Skeletal muscle satellite cell (primary cell): Measurements from ENCODE around the gene SLC39A7.

Experiments used
- H3K27me3 ChIP-seq: 2 replicates; pipeline ENCODE4 v1.7.0; 2013; ENCODE audit warnings: low read length; ENCODE audit not compliant: control insufficient read depth, insufficient read depth
- H3K36me3 ChIP-seq: 2 replicates; pipeline ENCODE4 v1.7.0; 2013; ENCODE audit warnings: mild to moderate bottlenecking, control low read depth, low read length; ENCODE audit not compliant: insufficient read depth
- H3K4me1 ChIP-seq: 2 replicates; pipeline ENCODE4 v1.7.0; 2013; ENCODE audit warnings: low read length; ENCODE audit not compliant: control insufficient read depth, insufficient read depth
- H3K4me2 ChIP-seq: 2 replicates; pipeline ENCODE4 v1.7.0; 2013; ENCODE audit warnings: mild to moderate bottlenecking, low read length
- H3K4me3 ChIP-seq: 2 replicates; pipeline ENCODE4 v1.7.0; 2013; ENCODE audit warnings: low read length
- H3K9ac ChIP-seq: 2 replicates; pipeline ENCODE4 v1.7.0; 2013; ENCODE audit warnings: mild to moderate bottlenecking, low read depth, low read length, moderate library complexity
- H3K9me3 ChIP-seq: replicated peaks from 2 replicates; pipeline ENCODE4 v1.7.0; 2013; ENCODE audit warnings: mild to moderate bottlenecking, control low read depth, low read length

Gene SLC39A7

DNA sequence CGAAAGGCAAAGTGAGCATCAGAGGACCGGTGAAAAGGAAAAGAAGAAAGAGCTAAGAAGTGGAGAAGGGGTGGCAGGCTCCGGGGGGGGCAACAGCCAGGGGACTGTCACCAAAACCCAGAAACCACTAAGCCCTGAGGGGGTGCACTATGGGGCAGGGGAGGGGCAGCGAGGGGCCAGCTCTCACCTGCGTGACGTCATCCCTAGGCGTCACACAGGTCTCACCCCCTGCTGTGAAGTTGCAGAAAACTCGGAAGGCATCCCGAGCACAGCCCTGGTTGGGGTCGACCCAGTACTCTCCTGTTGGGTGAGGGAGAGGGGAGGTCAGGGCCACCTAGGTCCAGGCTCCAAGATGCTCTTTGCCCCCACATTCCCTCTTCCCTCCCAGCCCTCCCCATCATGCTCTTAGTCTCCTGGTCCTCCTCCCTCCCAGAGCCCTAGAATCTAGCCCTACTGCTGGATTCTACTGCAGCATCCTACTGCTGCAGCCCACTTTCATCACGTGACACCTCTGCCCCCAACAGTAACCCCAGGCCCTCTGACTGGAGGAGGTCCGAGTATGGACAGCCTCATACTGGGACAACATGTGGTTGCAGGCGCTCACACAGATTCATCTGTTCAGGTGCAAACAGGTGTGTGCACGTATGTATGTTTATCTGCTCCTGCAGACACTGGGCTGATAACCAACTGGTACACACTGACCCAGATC lies 35.8 kb upstream of the SLC39A7 start:
- no peak overlapping the region for H3K4me2 ChIP-seq
- no peak overlapping the region for H3K9ac ChIP-seq
- H3K36me3 ChIP-seq: no peaks in the 10 kb centered on the region
- H3K4me3 ChIP-seq: no peak overlapping the region
- H3K9me3 ChIP-seq: no peaks in the 10 kb centered on the region
- H3K27me3 ChIP-seq: peaks cover 12% of the 10 kb centered on the region
- peaks cover 17% of the 10 kb centered on the region for H3K4me1 ChIP-seq

DNA sequence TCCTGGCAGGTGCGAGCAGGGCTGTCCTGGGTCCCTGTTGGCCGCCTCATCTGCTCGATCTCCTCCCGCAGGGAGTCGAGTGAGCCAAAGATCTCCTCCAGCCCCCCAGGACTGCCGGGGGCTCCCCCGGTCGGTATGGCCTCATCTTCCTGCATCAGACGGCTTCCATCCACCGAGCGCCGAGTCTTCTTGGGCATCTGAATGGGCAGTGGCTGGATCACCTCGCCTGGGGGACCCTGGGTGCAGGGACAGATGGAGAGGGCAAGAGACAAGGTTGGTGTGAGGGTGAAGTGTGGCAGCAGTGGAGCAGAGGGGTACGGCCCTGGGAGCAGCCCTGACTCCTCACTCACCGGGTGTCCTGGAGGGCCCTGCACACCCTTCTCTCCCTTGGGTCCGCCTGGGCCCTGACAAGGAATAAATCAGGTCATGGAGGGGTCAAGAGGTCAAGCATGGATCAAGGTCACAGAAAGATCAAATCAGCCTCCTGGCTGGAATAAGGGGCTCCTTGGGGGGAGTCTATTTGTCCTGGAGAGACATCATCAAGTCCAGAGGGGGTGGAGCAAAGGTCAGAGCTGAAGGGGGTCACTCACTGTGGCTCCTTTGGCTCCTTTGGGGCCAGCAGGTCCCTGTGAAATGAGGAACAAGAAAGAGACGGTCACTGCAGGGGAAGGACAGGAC lies 34.9 kb upstream of the SLC39A7 start:
- H3K9ac ChIP-seq: no peak overlapping the region
- no peak overlapping the region for H3K4me3 ChIP-seq
- peaks cover 13% of the 10 kb centered on the region for H3K4me1 ChIP-seq
- no peaks in the 10 kb centered on the region for H3K36me3 ChIP-seq
- H3K27me3 ChIP-seq: peaks cover 12% of the 10 kb centered on the region
- H3K4me2 ChIP-seq: no peak overlapping the region
- no peaks in the 10 kb centered on the region for H3K9me3 ChIP-seq

GRCh38 chr6:33166363-33166762 lies 34.3 kb upstream of the SLC39A7 start:
- Histone ChIP-seq H3K27me3 (peaks cover 12% of the 10 kb centered on the region), H3K36me3 (no peaks in the 10 kb centered on the region), H3K9ac (no peak overlapping the region), H3K9me3 (no peaks in the 10 kb centered on the region), H3K4me3 (no peak overlapping the region), H3K4me1 (peaks cover 7% of the 10 kb centered on the region), H3K4me2 (no peak overlapping the region)

DNA sequence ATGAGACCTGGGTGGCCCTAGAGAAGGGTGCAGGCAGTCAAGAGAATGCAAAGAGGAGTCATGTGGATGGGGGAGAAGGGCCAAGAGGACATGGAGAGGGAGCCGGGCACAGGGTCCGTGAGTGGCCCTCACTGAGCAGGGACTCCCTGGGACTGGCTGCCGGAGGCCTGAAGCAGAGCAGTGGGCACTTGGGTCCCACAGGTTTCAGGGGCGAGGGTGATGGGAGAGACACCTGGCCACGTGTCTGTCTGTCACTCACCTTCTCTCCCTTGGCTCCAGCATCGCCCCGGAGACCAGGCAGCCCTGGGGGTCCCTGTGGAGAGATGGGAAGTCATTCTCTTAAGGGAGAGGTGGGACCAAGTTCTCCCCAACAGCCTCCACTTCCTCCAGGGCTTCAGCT lies 33.9 kb upstream of the SLC39A7 start:
- H3K4me2 ChIP-seq: no peak overlapping the region
- no peak overlapping the region for H3K4me3 ChIP-seq
- no peaks in the 10 kb centered on the region for H3K36me3 ChIP-seq
- no peak overlapping the region for H3K9ac ChIP-seq
- peaks cover 4% of the 10 kb centered on the region for H3K4me1 ChIP-seq
- peaks cover 12% of the 10 kb centered on the region for H3K27me3 ChIP-seq
- H3K9me3 ChIP-seq: no peaks in the 10 kb centered on the region

GRCh38 chr6:33167374-33168283 lies 33.0 kb upstream of the SLC39A7 start:
- Histone ChIP-seq H3K27me3 (peaks cover 12% of the 10 kb centered on the region), H3K4me2 (no peak overlapping the region), H3K4me3 (no peak overlapping the region), H3K36me3 (no peaks in the 10 kb centered on the region), H3K9me3 (no peaks in the 10 kb centered on the region), H3K9ac (no peak overlapping the region), H3K4me1 (no peaks in the 10 kb centered on the region)

- Histone ChIP-seq H3K4me3 (no peak overlapping the region), H3K4me2 (no peak overlapping the region), H3K27me3 (peaks cover 14% of the 10 kb centered on the region), H3K9me3 (no peaks in the 10 kb centered on the region), H3K9ac (no peak overlapping the region), H3K36me3 (no peaks in the 10 kb centered on the region), H3K4me1 (no peaks in the 10 kb centered on the region)
Observed at GRCh38 chr6:33168284-33168601, 32.4 kb upstream of the SLC39A7 start.

DNA sequence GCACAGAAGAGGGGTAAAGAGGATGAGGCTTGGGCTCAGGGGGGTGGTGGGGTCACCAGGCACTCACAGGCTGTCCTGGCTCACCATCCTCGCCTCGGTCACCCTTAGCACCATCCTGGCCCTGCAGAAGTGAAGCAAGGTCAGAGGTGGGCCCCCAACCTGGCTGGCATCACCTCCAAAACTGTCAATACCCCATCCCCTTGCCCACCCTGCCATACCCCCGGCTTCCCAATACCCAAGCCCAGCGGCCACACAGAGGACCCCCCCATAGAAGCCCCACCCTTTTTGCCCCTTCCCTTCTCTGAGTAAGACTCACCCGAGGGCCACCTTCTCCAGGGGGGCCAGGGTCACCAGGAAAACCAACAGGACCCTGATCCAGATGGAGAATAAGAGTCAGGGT lies 32.0 kb upstream of the SLC39A7 start:
- H3K4me3 ChIP-seq: no peak overlapping the region
- H3K36me3 ChIP-seq: no peaks in the 10 kb centered on the region
- no peak overlapping the region for H3K9ac ChIP-seq
- peaks cover 18% of the 10 kb centered on the region for H3K27me3 ChIP-seq
- H3K4me2 ChIP-seq: no peak overlapping the region
- H3K4me1 ChIP-seq: no peaks in the 10 kb centered on the region
- no peaks in the 10 kb centered on the region for H3K9me3 ChIP-seq

- no peak overlapping the region for H3K4me2 ChIP-seq
- H3K36me3 ChIP-seq: no peaks in the 10 kb centered on the region
- H3K27me3 ChIP-seq: peaks cover 10% of the 10 kb centered on the region
- no peaks in the 10 kb centered on the region for H3K4me1 ChIP-seq
- H3K4me3 ChIP-seq: no peak overlapping the region
- H3K9ac ChIP-seq: no peak overlapping the region
- no peaks in the 10 kb centered on the region for H3K9me3 ChIP-seq
Observed at GRCh38 chr6:33169291-33170175, 31.1 kb upstream of the SLC39A7 start.

GRCh38 chr6:33170176-33171015 lies 30.3 kb upstream of the SLC39A7 start:
- H3K36me3 ChIP-seq: no peaks in the 10 kb centered on the region
- H3K9me3 ChIP-seq: no peaks in the 10 kb centered on the region
- H3K4me3 ChIP-seq: no peak overlapping the region
- no peak overlapping the region for H3K9ac ChIP-seq
- no peak overlapping the region for H3K4me2 ChIP-seq
- peaks cover 10% of the 10 kb centered on the region for H3K27me3 ChIP-seq
- H3K4me1 ChIP-seq: no peaks in the 10 kb centered on the region

GRCh38 chr6:33171016-33171879 lies 29.4 kb upstream of the SLC39A7 start:
- Histone ChIP-seq H3K27me3 (peaks cover 13% of the 10 kb centered on the region), H3K4me2 (no peak overlapping the region), H3K4me3 (no peak overlapping the region), H3K9me3 (no peaks in the 10 kb centered on the region), H3K4me1 (no peaks in the 10 kb centered on the region), H3K9ac (no peak overlapping the region), H3K36me3 (no peaks in the 10 kb centered on the region)
